Right lobe of liver (tissue), 6 donors: ENCODE results near the gene ETHE1. TPM values are rescaled to one million over a fixed set of nuclear protein-coding genes. Genes with fewer than 3 reads are reported as not detected.
A peak's percentile ranks its signal among the peaks of the same experiment; 100 is the strongest.

Source experiments
- ATAC-seq, 4 donors: fragments of 200-7000 bp; cut with Tn5 transposase; one replicate each; pipeline ENCODE4 v1.9.1; 2020; ENCODE audit warnings: mild to moderate bottlenecking in 4 of 4, moderate library complexity in 4 of 4
- DNase-seq, 3 donors: peaks; one replicate each; pipeline ENCODE4 v3.0.0-alpha.2; 2020
- H3K27ac ChIP-seq, 3 donors: fragments of 200-600 bp; one replicate each; pipeline ENCODE4 v1.8.0; 2022
- H3K27me3 ChIP-seq, 2 donors: fragments of 200-600 bp; one replicate each; pipeline ENCODE4 v1.8.0; 2022
- H3K36me3 ChIP-seq, 4 donors: fragments of 200-600 bp; sonication (generic) in 1 of 4; one replicate each; pipeline versions ENCODE4 v1.5.1 to v1.8.0; 2017 to 2022; ENCODE audit warnings: control low read depth in 1 of 4
- H3K4me1 ChIP-seq, 4 donors: fragments of 200-600 bp; sonication (generic) in 1 of 4; one replicate each; pipeline versions ENCODE4 v1.5.1 to v1.8.0; 2017 to 2022; ENCODE audit warnings: control low read depth in 1 of 4
- H3K4me3 ChIP-seq, 3 donors: fragments of 200-600 bp; one replicate each; pipeline ENCODE4 v1.8.0; 2022
- H3K9me3 ChIP-seq, 4 donors: fragments of 200-600 bp; sonication (generic) in 1 of 4; one replicate each; pipeline versions ENCODE4 v1.5.1 to v1.8.0; 2017 to 2022; ENCODE audit warnings: control low read depth in 1 of 4
- CTCF ChIP-seq, 4 donors: fragments of 200-600 bp in 3 of 4; fragments of 450-650 bp in 1 of 4; IDR thresholded peaks; one replicate each; pipeline versions ENCODE4 v1.5.1 to v1.8.0; 2016 to 2022; ENCODE audit warnings: antibody characterized with exemption in 4 of 4, mild to moderate bottlenecking in 2 of 4
- POLR2A ChIP-seq: fragments of 450-650 bp; IDR thresholded peaks from one replicate; pipeline ENCODE4 v1.6.1; 2017; ENCODE audit warnings: antibody characterized with exemption, mild to moderate bottlenecking
- WGBS: methylation state at CpG from one replicate; pipeline ENCODE4 v1.1.6; 2018; ENCODE audit warnings: low coverage, low lambda C conversion rate; ENCODE audit not compliant: insufficient coverage; ENCODE audit errors: missing lambda C conversion rate; 5-methylcytosine and 5-hydroxymethylcytosine counted together
- intact Hi-C, 2 donors: fragments of 100-400 bp; cut with DNase I; formaldehyde crosslinking; loops; one replicate each; pipeline versions ENCODE4 v1.11.2 to v1.14.1; 2022
- total RNA-seq, 6 experiments: library from RNA; depleted of rRNA in 2 of 6; stranded (reverse); fragments of >200 nt in 2 of 6; fragmentation: NEBNext Ultra II Directional in 3 of 6; extraction: Animal tissue kit (Norgen Biotek cat#: 25700) in 3 of 6; gene quantifications; one replicate each; pipeline versions ENCODE4 v1.1.0 to v1.2.4, GENCODE V29; 2016 to 2023
- donor health status: DM: no; HTN: yes; CAD: no.
- donor health status: DM: no; HTN: no; CAD: no.
- donor health status: DM: no; HTN: no; CAD: no.
- donor health status: DM: no; HTN: yes; CAD: no.
- donor health status: DM: no; HTN: yes; CAD: no.

The ETHE1 gene
- total RNA-seq, 6 experiments from 2014 or later, result 26.4 to 60.8 (median 46.3) TPM

- Histone ChIP-seq H3K4me3 (no peak overlapping the region), H3K9me3 (no peaks in the 10 kb centered on the region), H3K4me1 (peaks cover 0 to 27% (median 6%) of the 10 kb centered on the region in 4 donors), H3K36me3 (peaks cover 0 to 18% (median 6%) of the 10 kb centered on the region in 4 donors), H3K27ac (peak overlapping the region in 1 of 3 donors; percentile 78), H3K27me3 (no peaks in the 10 kb centered on the region)
- TF ChIP-seq CTCF (IDR thresholded peaks at IDR 0.05) (no peak), POLR2A (no peak)
- no peak for ATAC-seq
- no peak for DNase-seq
- 52% methylated on average over 3 of the region's 3 CpGs for WGBS
- intact Hi-C loops, result no loop called here
Measured at GRCh38 chr19:43505186-43505456, 21.9 kb downstream of the ETHE1 start.

- H3K4me1 ChIP-seq, result peaks cover 0 to 32% (median 7%) of the 10 kb centered on the region in 4 donors
- DNase-seq (peak; percentile 55 to 63 (median 60)), ATAC-seq (peak; percentile 33 to 50 (median 36))
- H3K27ac ChIP-seq, result peak within 1 kb of the TSS; percentile 78 to 91 (median 90)
- H3K9me3 ChIP-seq, result no peaks in the 10 kb centered on the region
- no peaks in the 10 kb centered on the region for H3K27me3 ChIP-seq
- TF ChIP-seq POLR2A (no peak), CTCF (IDR thresholded peaks at IDR 0.05) (no peak)
- peaks cover 0 to 13% (median 6%) of the 10 kb centered on the region in 4 donors for H3K36me3 ChIP-seq
- WGBS, result 2% methylated on average over 17 of the region's 42 CpGs
- intact Hi-C loops, result no loop called here
- peak within 1 kb of the TSS; percentile 74 to 90 (median 76) for H3K4me3 ChIP-seq
Measured at GRCh38 chr19:43504426-43505185, 22.4 kb downstream of the ETHE1 start, which contains the start of gene PHLDB3. PHLDB3 (minus strand) TSS chr19:43504746; CDS start chr19:43504118, 628 bp downstream.

- Histone ChIP-seq H3K4me1 (peaks cover 0 to 39% (median 8%) of the 10 kb centered on the region in 4 donors), H3K9me3 (no peaks in the 10 kb centered on the region), H3K27ac (peak overlapping the region; percentile 78 to 91 (median 90)), H3K36me3 (peaks cover 0 to 10% (median 5%) of the 10 kb centered on the region in 4 donors), H3K4me3 (peak overlapping the region; percentile 74 to 90 (median 76)), H3K27me3 (no peaks in the 10 kb centered on the region)
- TF ChIP-seq CTCF (IDR thresholded peaks at IDR 0.05) (peak in 2 of 4 donors; percentile 19 to 35), POLR2A (peak; percentile 67)
- DNase-seq, result peak; percentile 98 to 99 (median 98)
- 1% methylated on average over 33 of the region's 64 CpGs for WGBS
- peak; percentile 94 to 97 (median 96) for ATAC-seq
- intact Hi-C loops, result no loop called here
Measured at GRCh38 chr19:43503501-43504425, 23.2 kb downstream of the ETHE1 start.

GRCh38 chr19:43502419-43502976 is 24.5 kb downstream of the ETHE1 start:
- no peaks in the 10 kb centered on the region for H3K27me3 ChIP-seq
- DNase-seq (no peak), ATAC-seq (no peak)
- H3K4me1 ChIP-seq, result peaks cover 0 to 49% (median 14%) of the 10 kb centered on the region in 4 donors
- TF ChIP-seq CTCF (IDR thresholded peaks at IDR 0.05) (no peak), POLR2A (no peak)
- no peaks in the 10 kb centered on the region for H3K9me3 ChIP-seq
- H3K27ac ChIP-seq, result peak overlapping the region in 1 of 3 donors; percentile 90
- intact Hi-C loops, result no loop called here
- H3K36me3 ChIP-seq, result peaks cover 0 to 3% (median under 1%) of the 10 kb centered on the region in 4 donors
- 85% methylated on average over 9 of the region's 23 CpGs for WGBS
- H3K4me3 ChIP-seq, result peak overlapping the region in 1 of 3 donors; percentile 76
